ENCODE results near the gene NFAT5.
"Not testable (repeated sequence)": the region's sequence is repeated elsewhere in the genome, so short reads cannot be mapped to it uniquely, and the experiment has no call there.

Gene NFAT5

DNA sequence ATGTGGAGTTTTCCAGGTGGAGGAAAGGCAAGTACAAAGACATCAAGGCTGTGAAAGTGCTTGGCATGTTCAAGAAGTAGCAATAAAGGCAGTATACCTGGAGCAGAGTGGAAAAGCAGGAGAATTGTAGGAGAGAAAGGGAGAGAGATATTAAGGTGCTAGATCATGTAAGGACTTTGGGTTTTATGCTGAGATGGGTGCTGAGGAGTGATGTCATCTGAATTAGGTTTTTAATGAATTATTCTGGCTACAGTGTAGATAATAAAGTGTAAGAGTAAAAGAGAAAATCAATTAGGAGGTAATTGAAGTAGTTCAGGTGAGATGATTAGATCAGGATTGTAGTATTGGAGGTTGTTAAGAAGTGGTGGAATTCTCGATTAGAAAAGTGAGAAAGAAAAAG, 34.0 kb downstream of the NFAT5 start:
- DNase-seq = no peak

- no peak for DNase-seq
These were observed 34.4 kb downstream of the NFAT5 start for GRCh38 chr16:69600202-69600601.

GRCh38 chr16:69601250-69601649, 35.5 kb downstream of the NFAT5 start:
- DNase-seq = no peak

DNA sequence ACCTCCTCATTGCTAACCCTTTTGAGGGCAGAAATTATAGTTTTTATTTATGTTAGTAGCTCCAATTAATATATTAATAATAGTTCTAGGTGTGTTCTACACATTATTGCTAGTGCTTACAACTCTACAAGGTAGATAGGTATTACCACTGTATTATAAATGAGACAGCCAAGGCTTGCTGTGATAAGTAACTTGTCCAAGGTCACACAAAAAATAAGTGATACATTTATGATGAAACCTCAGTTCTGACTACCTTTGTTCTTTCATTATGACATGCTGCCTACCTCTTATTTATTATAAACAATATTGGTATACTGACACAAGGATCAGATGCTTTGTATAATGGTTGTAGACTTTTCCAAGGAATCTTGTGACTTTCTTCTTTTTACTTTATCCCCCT, 41.2 kb downstream of the NFAT5 start:
- no peak for DNase-seq

- DNase-seq = no peak
These were observed 41.9 kb downstream of the NFAT5 start for GRCh38 chr16:69607674-69608073.

DNA sequence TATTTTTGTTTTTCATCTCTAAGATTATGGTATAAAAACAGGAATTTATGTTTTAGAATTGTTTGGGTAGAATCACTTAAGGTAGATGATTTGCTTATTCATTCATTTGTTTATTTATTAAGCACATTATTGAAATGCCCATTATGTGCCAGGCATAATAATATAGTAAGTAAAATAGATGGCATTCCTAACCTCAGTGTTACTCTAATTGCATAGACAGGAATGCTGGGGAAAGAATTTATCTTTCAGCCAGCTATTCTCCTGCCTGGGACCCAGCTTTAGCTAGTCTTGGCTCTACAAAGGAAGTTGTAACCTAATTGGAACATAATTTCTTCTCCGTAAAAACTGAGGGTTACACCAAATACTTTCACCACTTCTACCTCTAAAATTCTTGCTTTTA, 44.6 kb downstream of the NFAT5 start:
- DNase-seq = no peak

DNA sequence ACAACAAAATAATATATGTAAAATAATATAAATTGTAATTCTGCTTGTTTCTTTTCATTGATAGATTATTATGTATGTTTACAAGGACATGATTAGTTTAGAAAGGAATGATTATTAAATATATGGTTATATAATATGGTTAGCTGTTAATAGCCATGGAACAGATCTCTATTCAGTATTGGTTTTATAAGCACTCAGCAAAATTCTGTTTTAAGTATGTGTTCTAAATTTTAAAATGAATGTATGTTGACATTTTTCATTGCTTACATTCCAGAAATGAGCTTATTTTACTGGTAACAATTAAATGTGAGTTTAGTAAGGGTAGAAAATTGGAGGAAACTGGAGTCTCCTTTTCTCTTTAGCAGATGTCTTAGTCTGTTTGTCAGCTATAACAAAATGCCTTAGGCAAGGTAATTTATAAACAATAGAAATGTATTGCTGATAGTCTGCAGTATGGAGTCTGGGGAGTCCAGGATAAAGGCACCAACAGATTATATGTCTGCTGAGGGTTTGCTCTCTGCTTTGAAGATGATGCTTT, 45.4 kb downstream of the NFAT5 start:
- no peak for DNase-seq

DNA sequence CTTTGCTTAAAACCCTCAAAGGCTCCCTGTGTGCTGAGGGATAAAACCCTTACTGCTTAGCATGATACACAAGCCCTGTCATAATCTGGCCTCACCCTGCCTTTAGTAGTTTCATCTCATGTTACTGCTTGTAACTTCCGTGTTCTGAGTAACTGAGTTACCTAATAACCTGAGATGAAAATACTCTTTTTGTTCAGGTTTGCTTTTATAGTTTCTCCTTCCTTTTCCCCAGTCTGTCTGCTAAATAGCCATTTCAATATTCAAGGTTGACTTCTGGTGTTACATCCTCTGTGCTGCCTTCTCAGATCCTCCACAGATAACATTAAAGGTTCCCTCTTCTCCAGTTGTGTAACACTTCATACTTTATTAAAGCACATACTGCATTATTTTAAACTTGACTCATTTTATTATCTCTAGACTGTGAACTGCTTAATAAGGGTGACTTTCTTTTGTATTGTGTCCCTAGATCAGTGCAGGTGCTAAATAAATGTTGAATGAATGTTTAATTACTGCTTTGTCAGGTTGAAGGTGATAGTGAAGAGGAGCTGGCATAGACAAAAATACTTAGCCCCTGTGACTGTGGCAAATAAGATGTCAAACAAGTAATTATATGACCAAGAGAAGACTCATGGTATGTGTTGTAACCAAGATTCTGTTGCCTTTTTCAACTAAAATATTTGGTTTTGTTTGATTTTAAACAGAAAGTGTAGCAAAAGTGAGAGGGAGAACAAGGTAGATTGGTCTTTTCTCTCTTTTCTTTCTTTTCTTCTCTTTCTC, 47.8 kb downstream of the NFAT5 start:
- DNase-seq = no peak

DNA sequence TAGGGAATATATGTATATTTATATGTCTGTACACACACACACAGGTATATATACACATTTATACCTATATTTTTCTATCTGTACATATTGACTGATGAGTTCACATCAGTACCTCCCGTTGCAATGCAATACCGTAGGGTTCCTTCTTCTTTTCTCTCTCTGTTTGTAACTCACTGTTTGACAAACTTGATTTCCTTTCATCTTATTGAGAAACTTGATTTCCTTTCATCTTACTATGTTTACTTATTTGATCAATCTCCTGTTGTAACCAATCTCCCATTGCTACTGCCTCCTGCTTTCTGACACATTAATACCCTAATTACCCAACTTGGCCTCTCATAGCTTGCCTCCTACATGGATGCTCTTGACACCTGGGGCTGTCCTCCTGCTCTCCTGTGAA, 49.8 kb downstream of the NFAT5 start:
- DNase-seq = no peak

DNA sequence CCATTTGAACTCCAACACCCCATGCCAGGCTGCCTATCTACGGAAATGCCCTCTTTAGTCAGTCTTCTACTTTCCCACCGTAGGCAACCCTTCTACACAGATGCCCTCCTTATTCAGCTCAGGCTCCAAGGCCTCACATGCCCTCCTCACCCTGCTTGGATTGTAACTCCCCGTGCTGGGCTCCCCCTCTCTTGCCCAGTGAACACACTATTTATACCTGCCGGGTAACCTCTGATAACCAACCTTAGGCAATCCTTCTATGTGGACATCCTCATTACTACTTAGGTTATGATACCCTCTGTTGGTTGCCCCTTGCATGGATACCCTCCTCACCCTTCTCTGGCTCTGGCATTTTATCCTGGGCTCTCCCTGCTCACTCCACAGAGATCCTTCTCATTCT, 50.3 kb downstream of the NFAT5 start:
- no peak for DNase-seq

DNA sequence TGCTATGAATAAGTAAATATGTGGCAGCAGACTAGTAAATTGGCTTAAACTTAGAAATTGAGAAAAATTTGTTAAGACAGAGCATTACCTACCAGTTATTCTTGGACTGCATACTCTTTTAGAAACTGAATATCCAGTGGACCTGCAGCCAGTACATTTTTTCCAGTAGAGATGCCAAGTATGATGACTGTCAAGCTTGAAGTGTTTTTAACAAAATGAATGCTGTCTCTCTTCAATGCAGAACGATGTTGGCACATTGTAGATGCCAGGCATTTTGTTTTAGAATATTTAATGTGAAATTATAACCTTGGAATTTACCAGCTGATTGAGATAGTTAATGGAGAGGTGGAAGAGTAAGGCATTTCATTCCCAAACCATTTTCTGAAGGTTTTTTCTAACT, 52.5 kb downstream of the NFAT5 start:
- DNase-seq = no peak

DNA sequence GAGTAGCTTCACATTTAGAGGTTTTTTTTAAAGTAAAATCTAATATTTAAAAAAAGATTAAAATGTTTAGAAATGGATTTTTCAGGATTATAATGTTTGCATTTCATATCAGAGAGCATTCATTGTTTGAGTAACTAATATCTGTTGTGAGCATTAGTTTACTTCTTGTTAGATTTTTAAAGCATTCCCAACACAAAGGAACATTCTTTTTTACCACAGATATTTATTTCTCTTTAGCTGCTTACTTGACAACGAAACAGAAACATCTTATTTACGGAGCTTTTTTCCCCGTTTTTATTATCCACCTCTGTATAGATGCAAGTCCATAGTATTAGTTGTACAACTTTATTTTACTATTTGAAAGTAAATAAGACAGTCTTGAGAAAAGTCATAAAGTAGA, 53.0 kb downstream of the NFAT5 start:
- no peak for DNase-seq

DNA sequence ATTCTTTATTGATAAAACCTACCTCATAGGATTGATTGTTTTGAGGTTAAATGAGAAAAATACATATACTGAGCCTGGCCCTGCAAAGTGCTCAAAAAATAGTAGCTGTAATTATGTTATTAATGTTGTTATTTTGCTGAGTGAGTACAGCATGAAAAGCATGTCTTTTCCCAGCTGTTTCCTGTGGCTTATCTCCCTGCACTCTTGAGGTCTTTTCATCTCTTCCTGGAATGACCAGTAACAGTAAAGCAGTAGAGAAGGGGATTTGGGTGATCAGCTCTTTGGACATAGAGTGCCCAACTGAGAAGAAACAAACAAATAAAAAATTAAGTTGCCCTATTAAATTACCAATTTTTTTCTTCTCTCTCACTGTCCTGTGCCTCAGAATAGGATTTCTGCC, 53.7 kb downstream of the NFAT5 start:
- no peak for DNase-seq

DNA sequence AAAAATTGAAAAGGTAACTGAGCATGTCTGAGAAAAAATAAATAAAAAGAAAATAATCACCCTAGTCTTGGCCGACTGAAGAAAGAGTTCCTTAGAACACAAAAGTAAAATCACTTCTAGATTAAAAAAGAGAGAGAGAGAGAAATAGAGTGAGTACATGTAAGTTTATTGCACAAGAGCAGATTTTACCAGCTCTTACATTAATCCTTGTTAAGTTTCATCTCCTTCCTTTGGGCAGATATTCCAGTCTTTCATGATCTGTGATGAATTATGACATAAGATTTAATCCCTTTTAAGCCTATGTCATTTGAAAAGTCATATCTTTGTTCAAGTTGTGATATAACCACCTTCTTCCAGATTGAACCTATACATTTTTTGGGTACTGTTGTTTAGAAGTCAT, 54.8 kb downstream of the NFAT5 start:
- DNase-seq = no peak

DNA sequence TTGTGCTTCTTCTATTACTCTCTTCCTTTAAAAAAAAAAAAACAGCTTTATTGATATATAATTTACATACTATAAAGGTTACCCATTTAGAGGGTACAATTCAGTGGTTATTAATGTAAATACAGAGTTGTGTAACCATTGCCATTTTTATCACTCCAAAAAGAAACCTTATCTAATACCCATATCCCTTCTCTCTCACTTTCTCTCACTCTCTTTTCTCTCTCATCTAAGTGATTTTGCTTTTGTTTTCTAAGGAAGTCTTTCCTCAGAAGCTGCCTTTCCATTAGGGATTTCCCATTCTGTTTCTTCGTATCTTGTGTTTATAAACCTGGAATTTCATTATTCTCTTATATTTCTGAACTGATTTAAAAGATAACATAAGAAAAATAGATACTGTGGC, 55.5 kb downstream of the NFAT5 start:
- DNase-seq = no peak

DNA sequence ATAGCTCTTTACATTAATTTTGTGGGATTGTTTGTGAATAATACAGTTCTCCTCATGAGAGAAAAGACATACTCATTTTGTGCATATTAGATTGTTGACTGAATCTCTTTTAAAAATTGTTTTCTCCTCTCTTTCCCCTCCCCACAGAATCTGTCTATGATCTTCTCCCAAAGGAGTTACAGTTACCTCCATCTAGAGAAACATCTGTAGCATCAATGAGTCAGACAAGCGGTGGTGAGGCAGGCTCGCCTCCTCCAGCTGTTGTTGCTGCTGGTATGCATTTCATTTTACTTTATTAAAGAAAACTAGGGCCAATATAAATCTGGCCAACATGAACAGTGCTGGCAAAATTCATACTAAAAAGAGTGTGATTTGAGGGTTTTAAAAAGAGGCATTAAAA, 60.5 kb downstream of the NFAT5 start:
- no peak for DNase-seq

DNA sequence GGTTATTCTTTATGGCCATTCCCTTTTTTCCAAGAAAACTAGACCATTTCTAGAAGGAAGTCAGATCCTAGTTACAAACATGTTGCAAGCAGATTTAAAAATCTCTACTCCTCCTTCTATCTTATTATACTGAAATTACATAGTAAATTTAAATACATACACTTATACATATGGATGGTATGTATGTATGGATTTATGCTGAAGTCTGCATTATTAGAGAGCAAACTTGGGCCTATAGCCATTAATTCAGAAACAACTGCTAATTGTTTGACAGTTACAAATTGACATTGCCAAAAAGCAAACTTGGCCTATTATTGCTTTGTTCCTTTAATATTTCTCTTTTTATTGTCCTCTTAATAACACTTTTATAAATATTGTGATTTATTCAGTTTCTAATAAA, 67.1 kb downstream of the NFAT5 start:
- DNase-seq = no peak

- no peak for DNase-seq
These were observed 67.6 kb downstream of the NFAT5 start for GRCh38 chr16:69633375-69633774.

- DNase-seq = not testable (repeated sequence)
These were observed 70.9 kb downstream of the NFAT5 start for GRCh38 chr16:69636563-69637146.

GRCh38 chr16:69637206-69637865, 71.6 kb downstream of the NFAT5 start:
- not testable (repeated sequence) for DNase-seq

DNA sequence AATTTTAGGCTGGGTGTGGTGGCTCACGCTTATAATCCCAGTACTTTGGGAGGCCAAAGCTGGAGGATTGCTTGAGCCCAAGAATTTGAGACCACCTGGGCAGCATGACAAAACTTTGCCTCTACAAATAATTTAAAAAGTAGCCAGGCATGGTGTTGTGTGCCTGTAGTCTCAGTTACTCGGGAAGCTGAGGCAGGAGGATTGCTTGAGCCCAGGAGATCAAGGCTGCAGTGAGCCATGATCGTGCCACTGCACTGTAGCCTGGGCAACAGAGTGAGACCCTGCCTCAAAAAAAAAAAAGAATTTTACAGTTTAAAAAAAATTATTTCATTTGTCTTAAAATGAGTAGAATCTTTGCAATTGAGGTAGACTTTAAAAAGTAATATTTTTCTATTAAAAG, 78.2 kb downstream of the NFAT5 start:
- DNase-seq = not testable (repeated sequence)

DNA sequence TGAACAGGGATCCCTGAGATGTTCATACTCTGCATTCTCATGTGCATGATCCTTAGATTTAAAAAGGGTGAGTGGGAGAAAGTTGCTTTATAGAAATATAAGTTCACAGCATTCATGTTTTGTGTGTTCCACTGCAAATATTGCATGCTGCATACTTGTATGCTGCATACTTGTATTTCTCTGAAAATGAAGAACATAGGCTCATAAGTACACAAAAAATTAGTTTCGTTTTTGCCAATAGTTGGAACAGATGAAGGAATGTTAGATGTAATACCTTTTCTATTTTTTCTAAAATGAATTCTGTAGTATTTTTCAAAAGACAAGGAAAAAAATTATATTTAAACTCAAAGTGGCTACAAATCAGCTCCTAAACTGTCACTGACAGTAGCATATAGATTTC, 79.0 kb downstream of the NFAT5 start:
- DNase-seq = no peak

DNA sequence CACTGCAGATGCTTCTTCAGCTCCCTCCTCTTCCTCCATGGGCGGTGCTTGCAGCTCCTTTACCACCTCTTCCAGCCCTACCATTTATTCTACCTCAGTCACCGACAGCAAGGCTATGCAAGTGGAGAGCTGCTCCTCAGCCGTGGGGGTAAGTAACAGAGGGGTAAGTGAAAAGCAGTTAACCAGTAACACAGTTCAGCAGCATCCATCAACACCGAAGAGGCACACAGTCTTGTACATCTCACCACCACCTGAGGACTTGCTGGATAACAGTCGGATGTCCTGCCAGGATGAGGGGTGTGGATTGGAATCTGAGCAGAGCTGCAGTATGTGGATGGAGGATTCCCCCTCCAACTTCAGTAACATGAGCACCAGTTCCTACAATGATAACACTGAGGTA, 81.3 kb downstream of the NFAT5 start:
- no peak for DNase-seq

GRCh38 chr16:69651217-69651616, 85.5 kb downstream of the NFAT5 start:
- no peak for DNase-seq
